ENCODE data around the gene TRNT1.

GRCh38 chr3:3165650-3166049 lies 38.9 kb downstream of the TRNT1 start:
- TF ChIP-seq, protein P1, sequence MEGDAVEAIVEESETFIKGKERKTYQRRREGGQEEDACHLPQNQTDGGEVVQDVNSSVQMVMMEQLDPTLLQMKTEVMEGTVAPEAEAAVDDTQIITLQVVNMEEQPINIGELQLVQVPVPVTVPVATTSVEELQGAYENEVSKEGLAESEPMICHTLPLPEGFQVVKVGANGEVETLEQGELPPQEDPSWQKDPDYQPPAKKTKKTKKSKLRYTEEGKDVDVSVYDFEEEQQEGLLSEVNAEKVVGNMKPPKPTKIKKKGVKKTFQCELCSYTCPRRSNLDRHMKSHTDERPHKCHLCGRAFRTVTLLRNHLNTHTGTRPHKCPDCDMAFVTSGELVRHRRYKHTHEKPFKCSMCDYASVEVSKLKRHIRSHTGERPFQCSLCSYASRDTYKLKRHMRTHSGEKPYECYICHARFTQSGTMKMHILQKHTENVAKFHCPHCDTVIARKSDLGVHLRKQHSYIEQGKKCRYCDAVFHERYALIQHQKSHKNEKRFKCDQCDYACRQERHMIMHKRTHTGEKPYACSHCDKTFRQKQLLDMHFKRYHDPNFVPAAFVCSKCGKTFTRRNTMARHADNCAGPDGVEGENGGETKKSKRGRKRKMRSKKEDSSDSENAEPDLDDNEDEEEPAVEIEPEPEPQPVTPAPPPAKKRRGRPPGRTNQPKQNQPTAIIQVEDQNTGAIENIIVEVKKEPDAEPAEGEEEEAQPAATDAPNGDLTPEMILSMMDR (IDR thresholded peaks at IDR 0.05; ENCODE audit: low read length): no peak
- TF ChIP-seq EZH2 (IDR thresholded peaks at IDR 0.05; ENCODE audit: borderline replicate concordance, low read length): no peak

All from OCI-LY1 (cell line).